Cardiac muscle cell (in vitro differentiated cells and primary cell): ENCODE results near the gene DENND5B. TPM values are rescaled to one million over a fixed set of nuclear protein-coding genes. Genes with fewer than 3 reads are reported as not detected.

Experiments used
- DNase-seq, 2 donors: peaks; one replicate each; pipeline versions ENCODE4 v3.0.0 to v3.0.0-alpha.2; 2010 to 2017; ENCODE audit warnings: low read depth in 1 of 2, low spot score in 1 of 2
- H3K27ac ChIP-seq: fragments of 200-600 bp; sonication (generic); 2 replicates; pipeline ENCODE4 v1.5.1; 2016
- H3K27me3 ChIP-seq: fragments of 200-600 bp; sonication (generic); 2 replicates; pipeline ENCODE4 v1.6.0; 2016; ENCODE audit warnings: control low read depth
- H3K36me3 ChIP-seq: fragments of 200-600 bp; sonication (generic); 2 replicates; pipeline ENCODE4 v1.5.1; 2016; ENCODE audit warnings: control low read depth
- H3K4me1 ChIP-seq: fragments of 200-600 bp; sonication (generic); 2 replicates; pipeline ENCODE4 v1.8.1; 2017; ENCODE audit warnings: low read depth, mild to moderate bottlenecking, mixed run types
- H3K4me3 ChIP-seq: fragments of 200-600 bp; sonication (generic); 2 replicates; pipeline ENCODE4 v1.5.1; 2016; ENCODE audit warnings: mild to moderate bottlenecking
- H3K9me3 ChIP-seq: fragments of 200-600 bp; sonication (generic); 2 replicates; pipeline ENCODE4 v1.5.1; 2017; ENCODE audit warnings: low read depth, mild to moderate bottlenecking, control low read depth
- polyA plus RNA-seq: library from polyadenylated mRNA; unstranded; fragments of >200 nt; fragmentation: Nextera tagmentation; extraction: Ambion mirVana; gene quantifications from 2 replicates; pipeline ENCODE4 v1.2.1, GENCODE V29; 2016
- total RNA-seq: library from RNA; depleted of rRNA; stranded (reverse); fragments of >200 nt; gene quantifications from 2 replicates; pipeline ENCODE4 v1.2.3, GENCODE V29; 2016
- TF ChIP-seq, protein P1 (sequence below): IDR thresholded peaks from 2 replicates; pipeline ENCODE4 v1.5.1; 2012; ENCODE audit warnings: low read depth, mild to moderate bottlenecking, low read length

Gene DENND5B
- total and polyA plus RNA-seq, 2 experiments from 2014 or later: 40.4 to 121 TPM

DNA sequence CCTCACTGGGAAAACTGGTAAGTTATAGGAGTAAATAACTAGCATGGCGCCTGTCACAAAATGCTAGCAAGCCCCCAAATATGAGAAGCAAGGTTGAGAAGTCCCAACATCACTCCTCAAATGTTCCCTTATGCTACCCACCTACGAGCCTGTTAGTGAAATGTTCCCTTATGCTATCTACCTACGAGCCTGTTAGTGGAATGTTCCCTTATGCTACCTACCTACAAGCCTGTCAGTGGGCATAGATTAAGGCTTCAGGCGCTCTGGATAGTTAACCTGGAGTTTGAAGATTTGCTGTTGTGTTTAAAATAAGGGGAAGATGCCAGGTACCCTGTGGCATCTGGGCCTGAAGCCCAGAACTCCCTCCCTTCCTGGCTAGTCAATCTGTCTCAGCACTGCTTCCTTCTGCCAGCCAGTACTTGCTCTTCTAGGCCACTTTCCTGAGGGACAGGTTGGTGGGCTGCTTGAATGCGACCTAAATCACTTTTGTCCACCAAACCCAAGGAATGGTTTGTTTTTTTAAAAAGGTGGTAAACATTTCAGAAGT is 197.9 kb downstream of the DENND5B start:
- H3K4me1 ChIP-seq: no peaks in the 10 kb centered on the region
- no peaks in the 10 kb centered on the region for H3K27me3 ChIP-seq
- H3K27ac ChIP-seq: no peak overlapping the region
- H3K4me3 ChIP-seq: no peak overlapping the region
- TF ChIP-seq, protein P1, sequence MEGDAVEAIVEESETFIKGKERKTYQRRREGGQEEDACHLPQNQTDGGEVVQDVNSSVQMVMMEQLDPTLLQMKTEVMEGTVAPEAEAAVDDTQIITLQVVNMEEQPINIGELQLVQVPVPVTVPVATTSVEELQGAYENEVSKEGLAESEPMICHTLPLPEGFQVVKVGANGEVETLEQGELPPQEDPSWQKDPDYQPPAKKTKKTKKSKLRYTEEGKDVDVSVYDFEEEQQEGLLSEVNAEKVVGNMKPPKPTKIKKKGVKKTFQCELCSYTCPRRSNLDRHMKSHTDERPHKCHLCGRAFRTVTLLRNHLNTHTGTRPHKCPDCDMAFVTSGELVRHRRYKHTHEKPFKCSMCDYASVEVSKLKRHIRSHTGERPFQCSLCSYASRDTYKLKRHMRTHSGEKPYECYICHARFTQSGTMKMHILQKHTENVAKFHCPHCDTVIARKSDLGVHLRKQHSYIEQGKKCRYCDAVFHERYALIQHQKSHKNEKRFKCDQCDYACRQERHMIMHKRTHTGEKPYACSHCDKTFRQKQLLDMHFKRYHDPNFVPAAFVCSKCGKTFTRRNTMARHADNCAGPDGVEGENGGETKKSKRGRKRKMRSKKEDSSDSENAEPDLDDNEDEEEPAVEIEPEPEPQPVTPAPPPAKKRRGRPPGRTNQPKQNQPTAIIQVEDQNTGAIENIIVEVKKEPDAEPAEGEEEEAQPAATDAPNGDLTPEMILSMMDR: no peak
- peaks cover 68% of the 10 kb centered on the region for H3K36me3 ChIP-seq
- no peak for DNase-seq
- no peaks in the 10 kb centered on the region for H3K9me3 ChIP-seq

- DNase-seq: no peak
- H3K36me3 ChIP-seq: peaks cover 72% of the 10 kb centered on the region
- TF ChIP-seq, protein P1: no peak
- H3K4me1 ChIP-seq: peaks cover 13% of the 10 kb centered on the region
- H3K27me3 ChIP-seq: no peaks in the 10 kb centered on the region
- H3K27ac ChIP-seq: no peak overlapping the region
- H3K9me3 ChIP-seq: no peaks in the 10 kb centered on the region
- H3K4me3 ChIP-seq: no peak overlapping the region
Observed at GRCh38 chr12:31390991-31391390, 199.9 kb downstream of the DENND5B start.

- Histone ChIP-seq H3K27ac (no peak overlapping the region), H3K27me3 (no peaks in the 10 kb centered on the region), H3K36me3 (peaks cover 70% of the 10 kb centered on the region), H3K9me3 (no peaks in the 10 kb centered on the region), H3K4me3 (no peak overlapping the region), H3K4me1 (peaks cover 15% of the 10 kb centered on the region)
- TF ChIP-seq, protein P1: no peak
- DNase-seq: no peak
Observed at GRCh38 chr12:31388713-31389112, 202.2 kb downstream of the DENND5B start.

- DNase-seq: peak in 1 of 2 donors; percentile 7
- peaks cover 15% of the 10 kb centered on the region for H3K4me1 ChIP-seq
- H3K4me3 ChIP-seq: no peak overlapping the region
- H3K27me3 ChIP-seq: no peaks in the 10 kb centered on the region
- H3K9me3 ChIP-seq: no peaks in the 10 kb centered on the region
- TF ChIP-seq, protein P1: no peak
- peak overlapping the region; percentile 79 for H3K27ac ChIP-seq
- H3K36me3 ChIP-seq: peaks cover 60% of the 10 kb centered on the region
Observed at GRCh38 chr12:31387466-31387865, 203.5 kb downstream of the DENND5B start.

GRCh38 chr12:31387011-31387410 is 203.9 kb downstream of the DENND5B start:
- no peak overlapping the region for H3K4me3 ChIP-seq

More at GRCh38 chr12:31387011-31387410, 203.9 kb downstream of the DENND5B start:
- peaks cover 15% of the 10 kb centered on the region for H3K4me1 ChIP-seq
- DNase-seq: no peak
- peak overlapping the region; percentile 79 for H3K27ac ChIP-seq
- peaks cover 55% of the 10 kb centered on the region for H3K36me3 ChIP-seq
- TF ChIP-seq, protein P1: no peak
- no peaks in the 10 kb centered on the region for H3K9me3 ChIP-seq
- no peaks in the 10 kb centered on the region for H3K27me3 ChIP-seq
